8988T (cell line): Measurements from ENCODE around the gene JAK3.

ENCODE experiments used
- DNase-seq: peaks from one replicate; pipeline ENCODE4 v3.0.0; 2011

The JAK3 gene

DNA sequence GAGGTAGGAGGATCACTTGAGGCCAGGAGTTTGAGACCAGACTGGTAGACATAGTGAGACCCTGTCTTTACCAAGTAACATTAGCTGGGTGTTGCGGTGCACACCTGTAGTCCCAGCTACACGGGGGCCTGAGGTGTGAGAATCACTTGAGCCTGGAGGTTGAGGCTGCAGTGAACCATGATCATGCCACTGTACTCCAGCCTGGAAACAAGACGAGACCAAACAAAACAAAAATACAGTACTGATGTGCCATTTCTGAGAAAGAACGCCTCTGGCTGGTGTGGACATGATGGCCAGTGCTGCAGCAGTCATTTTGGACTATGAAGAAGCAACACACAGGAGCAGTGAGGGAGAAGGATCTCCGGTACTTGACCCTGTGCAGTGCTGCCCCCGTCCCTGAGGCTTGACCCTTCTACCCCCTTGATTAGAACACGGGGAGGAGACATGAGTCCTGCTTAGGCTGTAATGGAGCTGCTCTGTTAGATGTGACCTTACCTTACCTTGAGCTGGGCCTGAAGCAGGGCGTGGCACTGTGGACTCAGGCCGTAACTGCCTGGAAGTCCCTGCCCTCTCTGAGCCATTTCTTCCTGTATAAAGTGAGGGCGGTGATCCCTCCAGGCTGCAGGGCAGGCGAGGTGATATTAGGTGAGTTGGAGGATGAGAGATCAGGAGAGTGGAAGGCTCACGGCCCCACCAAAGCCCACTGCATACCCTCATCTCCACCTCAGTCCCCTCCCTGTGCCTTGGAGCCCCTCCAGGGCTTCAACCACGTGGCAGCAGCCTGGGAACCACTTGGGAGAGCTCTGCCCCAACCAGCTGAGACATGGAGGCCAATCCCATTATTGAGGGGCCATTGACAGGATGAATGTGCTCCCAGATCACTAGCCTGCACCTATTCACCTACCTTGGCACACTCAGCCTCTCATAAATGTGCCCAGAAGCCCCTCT, 17.9 kb upstream of the JAK3 start:
- DNase-seq = no peak

DNA sequence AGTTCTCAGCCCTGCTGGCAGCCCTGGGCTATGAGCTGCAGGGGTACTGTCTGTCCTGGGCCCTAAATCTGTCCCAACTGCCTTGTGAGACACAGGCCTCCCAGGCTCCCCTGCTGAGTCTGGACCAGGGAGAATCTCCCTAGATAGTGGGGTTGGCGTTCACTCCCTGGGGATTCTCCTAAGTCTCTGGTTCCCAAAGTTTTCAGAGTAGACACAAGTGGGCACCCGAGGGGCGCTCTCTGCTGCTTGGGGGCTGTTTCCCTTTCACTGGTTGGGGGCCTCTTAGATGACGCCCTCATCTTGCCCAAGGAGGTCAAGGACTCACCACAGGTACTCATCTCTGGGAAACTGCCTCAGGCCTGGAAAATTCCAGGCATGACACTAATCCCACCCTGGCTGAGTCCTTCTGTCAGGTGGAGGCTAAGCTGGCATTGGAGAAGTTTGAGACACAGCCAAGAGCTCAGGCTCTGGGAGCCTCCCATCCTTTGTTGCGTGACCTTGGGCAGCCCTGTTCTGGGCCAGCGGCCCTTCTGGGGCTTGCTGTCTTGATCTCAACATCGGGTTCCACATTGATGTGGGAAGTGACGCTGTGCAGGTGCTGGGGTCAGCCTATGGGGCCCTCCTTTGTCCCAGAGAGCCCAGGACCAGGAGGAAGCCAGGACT, 15.9 kb upstream of the JAK3 start:
- no peak for DNase-seq

GRCh38 chr19:17862711-17863519, 15.1 kb upstream of the JAK3 start:
- DNase-seq = no peak

GRCh38 chr19:17861542-17862402, 14.0 kb upstream of the JAK3 start:
- no peak for DNase-seq

DNA sequence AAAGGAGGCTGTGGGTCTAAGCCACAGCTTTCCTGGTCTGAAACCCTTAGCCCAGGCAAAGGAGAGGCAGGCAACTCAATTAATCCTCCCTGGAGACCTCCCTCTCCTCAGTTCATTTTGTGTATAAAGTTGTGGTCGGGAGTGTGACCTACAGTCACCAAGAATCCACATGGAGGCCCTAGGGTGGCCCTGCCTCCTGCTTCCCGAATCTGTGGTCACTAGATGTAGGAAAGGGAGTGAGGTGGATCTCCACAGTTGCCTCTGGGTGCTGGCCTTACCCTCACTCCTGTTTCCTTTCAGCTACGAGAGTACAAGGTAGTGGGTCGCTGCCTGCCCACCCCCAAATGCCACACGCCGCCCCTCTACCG, 13.2 kb upstream of the JAK3 start:
- DNase-seq = no peak

GRCh38 chr19:17860331-17860992, 12.7 kb upstream of the JAK3 start:
- DNase-seq = no peak

DNA sequence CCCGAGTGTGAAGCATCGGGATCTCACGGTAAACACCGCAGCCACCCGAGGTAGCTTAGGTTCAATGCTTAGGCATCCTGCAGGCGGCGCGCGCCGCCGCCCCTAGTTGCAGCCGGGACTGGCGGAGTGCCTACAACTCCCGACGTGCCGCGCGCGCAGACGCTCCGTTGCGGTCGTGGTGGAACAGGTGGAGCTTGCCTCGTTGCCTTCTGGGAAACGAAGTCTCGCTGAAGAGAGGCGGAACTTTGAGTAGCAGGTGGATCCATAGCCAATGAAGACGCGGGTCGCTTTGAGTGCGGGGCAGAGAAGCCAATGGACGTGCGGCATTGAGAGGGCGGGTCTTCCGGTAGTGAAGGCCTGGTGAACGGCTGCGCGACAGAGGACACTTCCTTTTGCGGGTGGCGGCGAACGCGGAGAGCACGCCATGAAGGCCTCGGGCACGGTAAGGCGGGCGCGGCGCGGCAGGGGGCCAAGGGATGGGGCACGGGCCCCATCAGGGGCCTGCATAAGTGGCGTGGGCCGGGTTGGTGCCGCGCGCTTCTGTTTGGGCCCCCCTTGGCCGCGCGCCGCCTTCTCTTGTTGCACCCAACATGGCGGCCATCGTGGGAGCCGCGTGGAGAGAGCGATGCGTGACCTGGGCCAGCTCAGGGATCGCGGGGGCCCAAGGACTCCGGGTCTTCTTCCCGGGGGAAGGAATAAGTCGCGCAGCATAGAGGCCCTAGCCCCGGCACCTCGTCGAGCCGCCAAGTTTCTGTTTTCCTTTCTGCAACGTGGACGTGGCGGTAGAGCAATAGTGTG, 11.9 kb upstream of the JAK3 start, which contains the start of gene RPL18A:
Gene RPL18A, plus strand, starts transcription at position 378 of the 798 bp plus-strand sequence. Its CDS starts 47 bp downstream, at position 425.
- peak; percentile 84 for DNase-seq

DNA sequence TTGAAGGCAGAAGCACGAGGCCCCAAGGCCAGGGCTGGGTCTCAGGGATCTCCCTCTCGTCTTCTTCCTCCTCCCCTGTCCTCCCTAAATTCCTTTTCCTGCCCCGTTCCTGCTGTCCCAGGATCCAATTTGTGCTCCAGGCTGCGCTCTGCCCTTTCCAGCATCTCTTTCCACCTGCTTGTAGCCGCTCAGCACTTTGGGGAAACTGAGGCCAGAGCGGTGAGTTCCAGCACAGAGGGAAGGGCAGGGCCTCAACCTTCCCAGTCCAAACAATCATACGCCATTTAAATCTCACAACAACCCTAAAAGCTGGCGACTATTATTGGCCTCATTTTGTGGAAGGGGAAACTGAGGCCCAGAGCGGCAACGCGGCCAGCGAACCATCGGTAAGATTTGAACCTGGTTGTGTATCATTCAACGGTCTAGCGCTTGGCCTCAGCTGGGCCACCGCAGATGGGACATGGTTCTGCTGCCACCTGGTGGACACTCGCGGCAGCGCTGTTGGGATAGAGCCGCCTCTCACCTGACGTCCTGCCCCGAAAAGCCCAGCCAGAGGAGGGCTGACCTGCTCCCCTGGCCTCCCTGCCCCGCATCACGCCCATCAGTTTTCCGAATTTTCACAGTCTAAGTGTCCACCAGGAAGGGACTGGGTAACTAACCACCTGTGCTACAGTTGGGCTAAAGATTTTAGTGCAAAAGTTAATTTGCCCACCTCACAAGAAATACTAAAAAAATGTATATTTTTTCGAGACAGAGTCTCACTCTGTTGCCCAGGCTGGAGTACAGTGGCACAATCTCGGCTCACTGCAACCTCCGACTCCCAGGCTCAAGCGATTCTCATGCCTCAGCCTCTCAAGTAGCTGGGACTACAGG, 7.7 kb upstream of the JAK3 start:
- DNase-seq = peak; percentile 93

GRCh38 chr19:17854061-17854460, 6.3 kb upstream of the JAK3 start:
- no peak for DNase-seq

DNA sequence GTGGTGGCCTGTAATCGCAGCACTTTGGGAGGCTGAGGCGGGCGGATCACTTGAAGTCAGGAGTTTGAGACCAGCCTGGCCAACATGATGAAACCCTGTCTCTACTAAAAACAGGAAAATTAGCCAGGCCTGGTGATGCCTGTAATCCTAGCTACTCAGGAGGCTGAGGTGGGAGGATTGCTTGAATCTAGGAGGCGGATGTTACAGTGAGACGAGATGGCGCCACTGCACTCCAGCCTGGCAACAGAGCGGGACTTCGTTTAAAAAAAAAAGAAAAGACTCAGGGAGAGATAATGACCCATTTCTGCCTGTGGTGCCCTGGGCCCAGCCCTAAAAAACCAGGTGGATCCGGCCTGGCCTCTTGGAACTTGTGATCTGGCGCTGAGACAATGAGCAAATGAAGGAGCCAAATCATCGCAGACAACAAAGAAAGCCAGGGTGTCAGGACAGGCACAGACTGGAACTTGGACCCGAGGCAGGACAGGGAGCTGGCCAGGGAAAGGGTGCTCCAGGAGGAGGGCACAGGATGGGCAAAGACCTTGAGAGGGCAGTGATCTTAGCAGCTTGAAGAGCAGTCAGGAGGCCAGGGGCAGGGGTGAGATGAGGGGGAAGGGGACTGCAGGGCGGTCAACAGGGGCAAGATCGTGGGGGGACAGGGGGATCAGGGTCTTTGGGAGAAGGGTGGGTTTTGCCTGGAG, 962 bp upstream of the JAK3 start:
- DNase-seq = no peak

DNA sequence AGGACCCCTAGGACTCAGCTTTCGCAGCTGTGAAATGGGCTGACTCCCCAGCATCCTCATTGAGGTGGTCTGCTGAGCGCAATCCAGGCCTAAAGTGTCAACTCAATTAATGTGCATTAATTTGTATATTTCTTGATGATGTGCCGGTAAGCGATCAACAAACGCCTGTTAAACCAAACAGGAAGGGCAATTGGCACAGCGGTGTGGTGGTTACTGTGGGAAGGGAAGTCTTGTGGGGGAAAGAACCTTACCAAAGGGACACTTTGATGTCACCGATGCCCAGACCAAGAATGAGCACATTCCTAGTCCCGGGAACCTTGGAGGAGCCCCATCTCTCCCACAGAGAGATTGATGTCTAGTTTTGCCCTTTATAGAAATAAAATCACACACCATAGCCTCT, 1.6 kb downstream of the JAK3 start:
- DNase-seq = no peak

DNA sequence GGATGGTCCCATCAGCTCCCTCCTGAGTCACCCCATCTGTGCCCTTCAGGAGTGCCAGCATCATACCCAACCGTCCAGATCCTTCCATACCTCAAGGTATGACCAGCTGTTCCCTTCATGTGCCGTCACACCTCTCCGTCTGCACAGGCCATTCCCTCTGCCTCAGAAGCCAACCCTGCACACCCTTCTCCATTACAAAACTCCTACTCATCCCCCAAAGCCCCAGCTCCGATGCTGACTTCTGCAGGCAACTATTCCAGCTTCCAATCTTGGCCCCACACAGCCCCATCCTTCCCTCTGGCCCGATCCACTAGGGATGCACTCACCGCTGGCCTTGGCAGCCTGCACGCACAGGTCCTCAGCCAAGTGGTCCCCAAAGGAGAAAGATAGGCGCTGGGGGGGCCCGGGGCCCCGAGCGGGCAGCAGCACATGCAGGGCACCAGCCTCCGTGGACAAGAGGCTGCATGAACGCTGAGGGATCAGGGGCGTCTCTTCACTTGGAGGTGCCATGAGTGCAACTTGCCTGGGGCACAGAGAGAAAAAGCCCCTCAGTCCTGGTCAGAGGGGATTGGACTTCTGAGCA, 3.8 kb downstream of the JAK3 start:
- DNase-seq = no peak

GRCh38 chr19:17843292-17843827, 4.4 kb downstream of the JAK3 start:
- DNase-seq = no peak

DNA sequence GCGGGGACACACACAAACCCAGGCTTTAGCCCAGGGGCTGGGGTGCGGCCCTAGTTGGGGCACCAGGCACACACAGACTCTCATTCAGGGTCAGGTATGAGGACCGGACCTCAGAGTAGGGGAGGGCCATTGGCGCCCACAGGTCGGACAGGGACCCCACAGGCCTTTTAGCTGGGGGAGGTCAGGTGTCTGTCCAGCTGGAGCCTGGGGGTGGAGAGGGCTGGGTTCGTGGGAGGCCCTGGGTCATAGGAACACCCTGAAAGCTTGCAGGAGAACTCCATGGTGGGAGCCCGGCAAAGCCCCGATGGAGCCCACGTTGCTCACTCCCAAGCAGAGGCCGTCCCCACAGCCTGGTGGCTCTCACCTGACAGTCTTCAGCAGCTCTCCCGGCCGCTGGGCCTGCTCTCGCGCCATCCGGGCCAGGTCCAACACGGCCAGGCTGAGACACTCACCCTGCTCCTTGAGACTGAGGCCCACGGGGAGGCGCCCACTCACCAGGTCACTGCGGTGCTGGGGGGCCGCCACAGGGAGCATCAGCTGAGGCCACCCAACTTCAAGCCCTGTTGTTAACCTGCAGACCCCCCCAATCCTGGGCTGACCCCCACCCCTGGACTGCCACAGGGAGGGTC, 5.0 kb downstream of the JAK3 start:
- DNase-seq = no peak

DNA sequence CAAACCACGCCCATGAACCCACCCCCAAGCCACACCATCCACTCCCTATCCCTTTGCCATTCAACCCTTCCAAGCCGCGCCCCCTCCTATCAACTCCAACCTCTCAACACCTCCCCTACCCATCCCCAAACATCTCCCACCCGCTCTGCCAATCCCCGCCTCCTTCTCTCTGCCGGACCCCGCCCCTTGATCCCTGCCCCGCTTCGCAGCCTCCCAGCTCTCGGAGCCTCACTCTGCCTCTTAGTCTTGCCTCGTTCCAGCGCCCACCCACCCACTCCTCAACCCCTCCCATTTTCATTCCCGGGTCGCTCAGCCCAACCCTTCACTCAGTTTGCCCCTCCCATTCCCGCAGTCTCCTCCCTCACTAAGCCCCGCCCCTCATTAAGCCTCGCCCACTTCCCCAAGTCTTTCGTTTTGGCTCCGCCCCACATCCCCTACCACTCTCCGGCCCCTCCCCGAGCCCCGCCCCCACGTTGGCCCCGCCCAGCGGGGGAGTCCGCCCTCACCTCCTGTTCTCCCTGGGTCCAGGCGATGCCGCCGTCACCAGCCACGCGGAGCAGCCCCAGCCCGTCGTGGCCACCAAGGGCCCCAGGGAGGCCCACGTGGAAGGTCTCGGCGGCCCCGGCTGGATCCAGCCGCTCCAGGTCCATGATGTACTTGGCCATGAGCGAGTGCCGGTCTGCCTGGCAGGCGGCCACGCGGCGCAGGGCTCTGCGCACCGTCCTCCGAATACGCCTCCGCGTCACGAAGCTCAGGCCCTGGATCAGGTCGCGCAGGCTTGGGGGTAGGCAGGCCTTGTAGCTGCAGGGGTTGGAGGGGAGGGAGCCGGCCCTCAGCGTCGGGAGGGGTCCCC, 5.7 kb downstream of the JAK3 start:
- DNase-seq = peak; percentile 99

- DNase-seq = no peak
Measured at GRCh38 chr19:17841371-17841809, 6.4 kb downstream of the JAK3 start.

DNA sequence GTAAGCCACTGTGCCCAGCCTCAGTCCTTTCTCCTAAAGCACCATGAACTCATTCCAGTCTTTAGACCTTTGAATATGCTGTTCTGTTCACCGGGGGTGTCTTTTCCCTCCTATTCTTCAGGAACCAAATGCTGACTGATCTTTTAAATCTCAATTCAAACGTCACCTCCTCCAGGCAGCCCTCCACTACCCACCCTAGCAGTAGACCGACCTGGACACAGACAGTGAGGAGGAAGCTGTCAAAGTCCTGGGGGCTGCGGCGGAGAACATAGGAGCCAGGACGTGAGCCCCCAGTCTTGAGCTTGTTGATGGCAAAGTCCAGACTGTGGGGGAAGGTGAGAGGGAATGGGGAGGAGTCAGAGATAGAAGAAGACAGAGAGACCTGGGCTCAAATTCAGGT, 7.8 kb downstream of the JAK3 start:
- DNase-seq = no peak
